Adrenal gland (tissue), 12 donors: ENCODE measurements around the gene NUBP2. TPM values are rescaled to one million over a fixed set of nuclear protein-coding genes. Genes with fewer than 3 reads are reported as not detected.

ENCODE experiments used
- DNase-seq, 7 donors: peaks; one replicate each; pipeline ENCODE4 v3.0.0-alpha.2; 2019 to 2020
- H3K27ac ChIP-seq, 5 donors: fragments of 200-600 bp; sonication (generic) in 4 of 5; 1 replicate in 3 of 5; 2 replicates in 2 of 5; pipeline versions ENCODE4 v1.5.1 to v1.8.0; 2016 to 2020; ENCODE audit warnings: mild to moderate bottlenecking in 1 of 5
- H3K27me3 ChIP-seq: fragments of 200-600 bp; 2 replicates; pipeline ENCODE4 v1.8.0; 2021
- H3K36me3 ChIP-seq, 2 donors: fragments of 200-600 bp; replicated peaks in 1 of 2; 1 replicate in 1 of 2; 2 replicates in 1 of 2; pipeline versions ENCODE4 v1.5.1 to v1.8.0; 2018 to 2022
- H3K4me1 ChIP-seq, 2 donors: fragments of 200-600 bp; replicated peaks in 1 of 2; 1 replicate in 1 of 2; 2 replicates in 1 of 2; pipeline versions ENCODE4 v1.5.1 to v1.8.0; 2018 to 2021
- H3K4me3 ChIP-seq, 4 donors: fragments of 200-600 bp; sonication (generic) in 3 of 4; one replicate each; pipeline ENCODE4 v1.5.1; 2016 to 2018
- H3K9me3 ChIP-seq, 3 donors: fragments of 200-600 bp; sonication (generic) in 1 of 3; replicated peaks in 1 of 3; 1 replicate in 2 of 3; 2 replicates in 1 of 3; pipeline versions ENCODE4 v1.5.1 to v1.8.0; 2016 to 2021
- CTCF ChIP-seq, 6 experiments: fragments of 450-650 bp in 4 of 6; fragments of 200-600 bp in 2 of 6; sonication (generic) in 1 of 6; IDR thresholded peaks; 1 replicate in 5 of 6; 2 replicates in 1 of 6; pipeline versions ENCODE4 v1.5.1 to v1.8.0; 2016 to 2021; ENCODE audit warnings: antibody characterized with exemption in 6 of 6, mild to moderate bottlenecking in 2 of 6, moderate library complexity in 1 of 6
- POLR2A ChIP-seq, 2 donors: fragments of 450-650 bp; IDR thresholded peaks; one replicate each; pipeline ENCODE4 v1.6.1; 2017; ENCODE audit warnings: antibody characterized with exemption in 2 of 2, mild to moderate bottlenecking in 2 of 2, moderate library complexity in 1 of 2
- WGBS, 4 donors: extraction: QIAGEN DNeasy Blood & Tissue Kit in 2 of 4; methylation state at CpG; one replicate each; pipeline versions ENCODE4 v1.1.5 to v1.1.7; 2013 to 2017; 5-methylcytosine and 5-hydroxymethylcytosine counted together
- intact Hi-C, 2 donors: fragments of 100-400 bp; cut with DNase I; formaldehyde crosslinking; loops; one replicate each; pipeline versions ENCODE4 v1.14.1 to v1.15.0; 2022 to 2023
- polyA plus RNA-seq, 3 donors: library from polyadenylated mRNA; stranded (reverse); fragments of 200-250 nt in 2 of 3; fragments of 350-450 nt in 1 of 3; fragmentation: Illumina TruSeq in 1 of 3; extraction: RNeasy Lipid Tissue Mini Kit (QIAGEN cat#74804) in 1 of 3; gene quantifications; one replicate each; pipeline ENCODE4 v1.2.3, GENCODE V29; 2013 to 2014
- total RNA-seq, 9 donors: library from RNA; depleted of rRNA in 4 of 9; stranded (reverse); fragments of >200 nt in 4 of 9; fragments of 120-200 nt in 1 of 9; fragmentation: NEBNext Ultra II Directional in 1 of 9; extraction: Animal tissue kit (Norgen Biotek cat#: 25700) in 1 of 9; gene quantifications; one replicate each; pipeline versions ENCODE4 v1.1.0 to v1.2.4, GENCODE V29; 2013 to 2023
- donor health status: healthy with polysubstance abuse.
- donor health status: Bipolar disorder and iron deficiency.
- donor health status: DM: yes; HTN: yes; CAD: no.
- donor health status: DM: no; HTN: no; CAD: no.
- donor health status: DM: no; HTN: no; CAD: no.
- donor health status: DM: yes; HTN: yes; CAD: no.

NUBP2 gene
- total and polyA plus RNA-seq, 12 donors = 3.0 to 252 (median 78.7) TPM

- WGBS, 4 donors = 93 to 96% (median 95%) methylated on average over 19 to 29 of the region's 29 CpGs
- intact Hi-C loops = loop anchor here in 1 of 2 donors (10.0 kb wide), 1 partner anchor 75 kb away; the partner anchor contains the start of gene JPT2
- no peak for TF ChIP-seq CTCF (IDR thresholded peaks at IDR 0.05)
- no peak overlapping the region for H3K27ac ChIP-seq
- no peak for DNase-seq
- no peaks in the 10 kb centered on the region for H3K9me3 ChIP-seq
- no peak overlapping the region for H3K4me3 ChIP-seq
- H3K36me3 ChIP-seq = peaks cover 0 to 76% of the 10 kb centered on the region in 2 donors
- no peaks in the 10 kb centered on the region for H3K4me1 ChIP-seq
- H3K27me3 ChIP-seq = no peaks in the 10 kb centered on the region
These were observed 33.3 kb upstream of the NUBP2 start for GRCh38 chr16:1749152-1750117.

GRCh38 chr16:1751946-1752345, 30.8 kb upstream of the NUBP2 start:
- TF ChIP-seq POLR2A (IDR thresholded peaks at IDR 0.05) (no peak), CTCF (IDR thresholded peaks at IDR 0.05) (no peak)
- Histone ChIP-seq H3K9me3 (no peaks in the 10 kb centered on the region), H3K27me3 (no peaks in the 10 kb centered on the region), H3K4me3 (no peak overlapping the region), H3K36me3 (peaks cover 0 to 63% of the 10 kb centered on the region in 2 donors), H3K4me1 (no peaks in the 10 kb centered on the region), H3K27ac (no peak overlapping the region)
- 94 to 95% (median 95%) methylated on average over 13 to 16 of the region's 16 CpGs for WGBS, 4 donors
- no peak for DNase-seq
- intact Hi-C loops = no loop called here

GRCh38 chr16:1752853-1753252, 29.9 kb upstream of the NUBP2 start:
- TF ChIP-seq POLR2A (IDR thresholded peaks at IDR 0.05) = no peak
- TF ChIP-seq CTCF (IDR thresholded peaks at IDR 0.05) = no peak
- WGBS, 4 donors = 87 to 97% (median 95%) methylated on average over 14 of the region's 14 CpGs
- H3K27me3 ChIP-seq = no peaks in the 10 kb centered on the region
- peaks cover 0 to 58% of the 10 kb centered on the region in 2 donors for H3K36me3 ChIP-seq
- no peak overlapping the region for H3K27ac ChIP-seq
- H3K4me3 ChIP-seq = no peak overlapping the region
- H3K9me3 ChIP-seq = no peaks in the 10 kb centered on the region
- no peaks in the 10 kb centered on the region for H3K4me1 ChIP-seq
- intact Hi-C loops = no loop called here
- DNase-seq = no peak

- intact Hi-C loops = no loop called here
- no peaks in the 10 kb centered on the region for H3K9me3 ChIP-seq
- no peak for DNase-seq
- H3K27me3 ChIP-seq = no peaks in the 10 kb centered on the region
- H3K27ac ChIP-seq = no peak overlapping the region
- no peaks in the 10 kb centered on the region for H3K4me1 ChIP-seq
- H3K4me3 ChIP-seq = no peak overlapping the region
- 89 to 99% (median 92%) methylated on average over 8 to 12 of the region's 12 CpGs for WGBS, 4 donors
- H3K36me3 ChIP-seq = peaks cover 0 to 52% of the 10 kb centered on the region in 2 donors
- TF ChIP-seq CTCF (IDR thresholded peaks at IDR 0.05) (no peak), POLR2A (IDR thresholded peaks at IDR 0.05) (no peak)
These were observed 28.6 kb upstream of the NUBP2 start for GRCh38 chr16:1754204-1754603.
